ENCODE measurements around the gene ACVR1. TPM values are rescaled to one million over a fixed set of nuclear protein-coding genes. Genes with fewer than 3 reads are reported as not detected.

ACVR1 gene
- total and polyA plus RNA-seq, 2 experiments from 2014 or later: 8.9 to 21.5 TPM

GRCh38 chr2:157691131-157691530, 185.0 kb downstream of the ACVR1 start:
- Histone ChIP-seq H3F3A (replicated peaks; ENCODE audit: low read depth) (no peaks in the 10 kb centered on the region), H4K20me1 (replicated peaks; ENCODE audit: insufficient read depth) (peaks cover 18% of the 10 kb centered on the region), H3K4me3 (no peak overlapping the region), H3K4me2 (no peak overlapping the region), H3K36me3 (ENCODE audit: insufficient read depth) (no peaks in the 10 kb centered on the region), H3K27me3 (ENCODE audit: insufficient read depth) (peaks cover 50% of the 10 kb centered on the region), H3K4me1 (ENCODE audit: insufficient read depth) (no peaks in the 10 kb centered on the region), H2AFZ (no peak overlapping the region), H3K79me2 (replicated peaks; ENCODE audit: insufficient read depth) (no peaks in the 10 kb centered on the region), H3K9me2 (ENCODE audit: insufficient read depth) (no peaks in the 10 kb centered on the region), H3K27ac (ENCODE audit: low read depth) (no peak overlapping the region)
- Mint-ChIP-seq H3K27me3 (ENCODE audit: insufficient read depth, low read depth, poor library complexity) (peaks cover 50% of the 10 kb centered on the region), H3K36me3 (ENCODE audit: low read depth) (no peaks in the 10 kb centered on the region), H3K4me3 (no peak overlapping the region), H3K9me3 (peaks cover 2% of the 10 kb centered on the region; the same call in 1 of the 3 replicates), H3K4me1 (no peaks in the 10 kb centered on the region), H3K27ac (no peak overlapping the region)
- TF ChIP-seq STAT1 (IDR thresholded peaks at IDR 0.05; ENCODE audit: unreplicated experiment) (no peak), ETS1 (IDR thresholded peaks at IDR 0.05) (no peak), ZNF462 (CRISPR knock-in tag; IDR thresholded peaks at IDR 0.05) (no peak), EZH2phosphoT487 (IDR thresholded peaks at IDR 0.05; ENCODE audit: unreplicated experiment) (no peak), CREB1 (CRISPR knock-in tag; IDR thresholded peaks at IDR 0.05; ENCODE audit: low read depth) (no peak), EZH2 (IDR thresholded peaks at IDR 0.05; ENCODE audit: low read depth, unreplicated experiment) (no peak), POLR2AphosphoS5 (IDR thresholded peaks at IDR 0.05; ENCODE audit: low read depth) (no peak), ZNF114 (CRISPR knock-in tag; IDR thresholded peaks at IDR 0.05) (no peak), NANOG (IDR thresholded peaks at IDR 0.05; ENCODE audit: borderline replicate concordance) (no peak), ZNF331 (CRISPR knock-in tag; IDR thresholded peaks at IDR 0.05; ENCODE audit: low read depth) (no peak), REST (IDR thresholded peaks at IDR 0.05; ENCODE audit: unreplicated experiment) (no peak), CTCF (conservative IDR thresholded peaks at IDR 0.05; ENCODE audit: low read depth in 2 of 2) (no peak), JUNB (IDR thresholded peaks at IDR 0.05; ENCODE audit: unreplicated experiment) (no peak)
- no peak for DNase-seq (ENCODE audit: low spot score)
- no peak for ATAC-seq

Data from GM23338 (cell line).